ENCODE results near the gene NSUN2.

NSUN2 gene

GRCh38 chr5:6604946-6605345 is 27.9 kb downstream of the NSUN2 start:
- Histone ChIP-seq H3K27ac (ENCODE audit: low read depth, low read length, severe bottlenecking) (no peak overlapping the region), H3K36me3 (ENCODE audit: control insufficient read depth, insufficient read depth, low read length) (peaks cover 98% of the 10 kb centered on the region), H3K4me3 (ENCODE audit: extremely low read depth, insufficient read depth, low read length, poor library complexity, severe bottlenecking) (no peak overlapping the region), H3K9me3 (ENCODE audit: control insufficient read depth, low read length) (no peaks in the 10 kb centered on the region), H3K4me1 (ENCODE audit: control insufficient read depth, insufficient read depth, low read length, poor library complexity, severe bottlenecking) (no peaks in the 10 kb centered on the region)
- 93 to 99% methylated on average over 9 to 12 of the region's 12 CpGs for WGBS, 2 experiments (ENCODE audit: insufficient coverage in 2 of 2)

GRCh38 chr5:6604341-6604740 is 28.5 kb downstream of the NSUN2 start:
- Histone ChIP-seq H3K4me1 (ENCODE audit: control insufficient read depth, insufficient read depth, low read length, poor library complexity, severe bottlenecking) (no peaks in the 10 kb centered on the region), H3K4me3 (ENCODE audit: extremely low read depth, insufficient read depth, low read length, poor library complexity, severe bottlenecking) (no peak overlapping the region), H3K36me3 (ENCODE audit: control insufficient read depth, insufficient read depth, low read length) (peaks cover 98% of the 10 kb centered on the region), H3K9me3 (ENCODE audit: control insufficient read depth, low read length) (no peaks in the 10 kb centered on the region), H3K27ac (ENCODE audit: low read depth, low read length, severe bottlenecking) (no peak overlapping the region)
- WGBS, 2 experiments (ENCODE audit: insufficient coverage in 2 of 2) = 83 to 100% methylated on average over 2 of the region's 6 CpGs

DNA sequence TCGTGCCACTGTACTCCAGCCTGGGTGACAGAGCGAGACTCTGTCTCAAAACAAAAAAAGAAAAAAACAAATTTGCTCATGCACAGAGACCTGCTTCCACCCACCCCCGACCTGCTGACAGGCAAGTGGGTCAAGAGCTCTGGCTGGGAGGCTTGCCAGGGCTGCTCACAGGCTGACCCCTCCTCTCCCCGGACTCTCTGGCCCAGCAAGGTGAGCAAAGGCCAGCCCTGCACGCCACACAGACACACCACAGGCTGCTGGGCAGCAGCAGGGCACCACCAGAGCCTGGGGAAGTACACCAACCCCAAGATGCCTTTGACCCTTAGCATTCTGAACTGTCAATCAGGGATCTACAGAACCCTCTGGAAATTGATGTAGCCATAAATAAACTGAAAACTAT is 29.2 kb downstream of the NSUN2 start:
- no peaks in the 10 kb centered on the region for H3K9me3 ChIP-seq (ENCODE audit: control insufficient read depth, low read length)
- H3K4me1 ChIP-seq (ENCODE audit: control insufficient read depth, insufficient read depth, low read length, poor library complexity, severe bottlenecking) = no peaks in the 10 kb centered on the region
- no peak overlapping the region for H3K4me3 ChIP-seq (ENCODE audit: extremely low read depth, insufficient read depth, low read length, poor library complexity, severe bottlenecking)
- no peak overlapping the region for H3K27ac ChIP-seq (ENCODE audit: low read depth, low read length, severe bottlenecking)
- WGBS, 2 experiments (ENCODE audit: insufficient coverage in 2 of 2) = 76 to 93% methylated on average over 2 to 3 of the region's 5 CpGs
- peaks cover 98% of the 10 kb centered on the region for H3K36me3 ChIP-seq (ENCODE audit: control insufficient read depth, insufficient read depth, low read length)

- Histone ChIP-seq H3K4me3 (ENCODE audit: extremely low read depth, insufficient read depth, low read length, poor library complexity, severe bottlenecking) (no peak overlapping the region), H3K4me1 (ENCODE audit: control insufficient read depth, insufficient read depth, low read length, poor library complexity, severe bottlenecking) (no peaks in the 10 kb centered on the region), H3K27ac (ENCODE audit: low read depth, low read length, severe bottlenecking) (no peak overlapping the region), H3K36me3 (ENCODE audit: control insufficient read depth, insufficient read depth, low read length) (peaks cover 98% of the 10 kb centered on the region), H3K9me3 (ENCODE audit: control insufficient read depth, low read length) (no peaks in the 10 kb centered on the region)
- 89 to 96% methylated on average over 6 of the region's 7 CpGs for WGBS, 2 experiments (ENCODE audit: insufficient coverage in 2 of 2)
Measured at GRCh38 chr5:6602441-6602840, 30.4 kb downstream of the NSUN2 start.

- no peak overlapping the region for H3K27ac ChIP-seq (ENCODE audit: low read depth, low read length, severe bottlenecking)
- peaks cover 97% of the 10 kb centered on the region for H3K36me3 ChIP-seq (ENCODE audit: control insufficient read depth, insufficient read depth, low read length)
- H3K4me3 ChIP-seq (ENCODE audit: extremely low read depth, insufficient read depth, low read length, poor library complexity, severe bottlenecking) = no peak overlapping the region
- 93 to 94% methylated on average over 5 to 10 of the region's 11 CpGs for WGBS, 2 experiments (ENCODE audit: insufficient coverage in 2 of 2)
- no peaks in the 10 kb centered on the region for H3K9me3 ChIP-seq (ENCODE audit: control insufficient read depth, low read length)
- H3K4me1 ChIP-seq (ENCODE audit: control insufficient read depth, insufficient read depth, low read length, poor library complexity, severe bottlenecking) = no peaks in the 10 kb centered on the region
Measured at GRCh38 chr5:6601816-6602215, 31.0 kb downstream of the NSUN2 start.

- Histone ChIP-seq H3K27ac (ENCODE audit: low read depth, low read length, severe bottlenecking) (no peak overlapping the region), H3K36me3 (ENCODE audit: control insufficient read depth, insufficient read depth, low read length) (peaks cover 97% of the 10 kb centered on the region), H3K9me3 (ENCODE audit: control insufficient read depth, low read length) (no peaks in the 10 kb centered on the region), H3K4me3 (ENCODE audit: extremely low read depth, insufficient read depth, low read length, poor library complexity, severe bottlenecking) (no peak overlapping the region), H3K4me1 (ENCODE audit: control insufficient read depth, insufficient read depth, low read length, poor library complexity, severe bottlenecking) (no peaks in the 10 kb centered on the region)
- 95 to 96% methylated on average over 10 to 11 of the region's 11 CpGs for WGBS, 2 experiments (ENCODE audit: insufficient coverage in 2 of 2)
Measured at GRCh38 chr5:6601271-6601670, 31.6 kb downstream of the NSUN2 start.

- no peak overlapping the region for H3K27ac ChIP-seq (ENCODE audit: low read depth, low read length, severe bottlenecking)
- H3K4me3 ChIP-seq (ENCODE audit: extremely low read depth, insufficient read depth, low read length, poor library complexity, severe bottlenecking) = no peak overlapping the region
- 93 to 94% methylated on average over 8 of the region's 8 CpGs for WGBS, 2 experiments (ENCODE audit: insufficient coverage in 2 of 2)
- peaks cover 94% of the 10 kb centered on the region for H3K36me3 ChIP-seq (ENCODE audit: control insufficient read depth, insufficient read depth, low read length)
- H3K9me3 ChIP-seq (ENCODE audit: control insufficient read depth, low read length) = no peaks in the 10 kb centered on the region
- H3K4me1 ChIP-seq (ENCODE audit: control insufficient read depth, insufficient read depth, low read length, poor library complexity, severe bottlenecking) = no peaks in the 10 kb centered on the region
Measured at GRCh38 chr5:6599739-6600138, 33.1 kb downstream of the NSUN2 start.

DNA sequence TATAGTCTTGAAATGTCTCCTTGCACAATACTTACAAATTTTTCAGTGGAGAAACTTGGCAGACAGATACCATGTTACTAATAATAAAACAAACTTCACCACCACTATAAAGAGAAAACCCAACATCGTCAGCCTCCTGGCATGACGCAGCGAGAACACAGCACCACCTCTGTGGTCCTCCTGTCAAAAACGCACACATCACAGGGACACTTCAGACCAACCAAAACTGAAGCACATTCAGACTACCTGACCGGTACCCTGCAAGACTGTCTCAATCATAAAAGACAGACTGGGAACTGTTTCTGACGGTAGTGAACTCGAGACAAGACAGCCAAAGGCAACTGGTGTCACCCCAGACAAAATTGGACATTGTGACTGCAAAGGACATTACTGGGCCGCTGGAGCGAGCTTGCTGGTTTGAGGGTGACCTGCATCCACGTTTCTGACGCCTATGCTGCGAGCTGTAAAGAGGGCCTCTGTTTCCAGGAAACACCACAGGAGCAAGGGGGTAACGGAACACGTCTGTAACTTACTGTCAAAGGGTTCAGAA is 34.4 kb downstream of the NSUN2 start:
- Histone ChIP-seq H3K9me3 (ENCODE audit: control insufficient read depth, low read length) (no peaks in the 10 kb centered on the region), H3K4me1 (ENCODE audit: control insufficient read depth, insufficient read depth, low read length, poor library complexity, severe bottlenecking) (no peaks in the 10 kb centered on the region), H3K4me3 (ENCODE audit: extremely low read depth, insufficient read depth, low read length, poor library complexity, severe bottlenecking) (no peak overlapping the region), H3K36me3 (ENCODE audit: control insufficient read depth, insufficient read depth, low read length) (peaks cover 81% of the 10 kb centered on the region), H3K27ac (ENCODE audit: low read depth, low read length, severe bottlenecking) (no peak overlapping the region)
- WGBS, 2 experiments (ENCODE audit: insufficient coverage in 2 of 2) = 88 to 92% methylated on average over 11 to 14 of the region's 14 CpGs

DNA sequence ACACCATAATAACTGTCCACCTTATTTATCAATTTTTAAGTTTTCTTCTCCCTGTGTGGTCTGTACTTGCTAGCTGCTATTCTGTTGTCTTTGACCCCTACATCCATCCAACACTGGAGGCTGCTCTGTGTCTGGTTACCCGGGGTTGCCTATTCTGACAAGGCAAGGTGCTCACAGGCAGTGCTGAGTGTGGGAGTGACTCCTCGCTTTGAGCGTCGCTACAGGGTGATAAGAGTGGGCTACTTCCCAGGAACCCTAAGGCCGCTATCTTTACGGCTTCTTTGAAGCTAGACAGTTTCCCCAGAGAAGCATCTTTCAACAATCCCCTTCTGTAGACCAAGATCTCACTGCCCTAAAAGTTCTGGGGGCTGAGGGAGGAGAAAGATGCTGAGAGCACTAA is 35.3 kb downstream of the NSUN2 start:
- Histone ChIP-seq H3K27ac (ENCODE audit: low read depth, low read length, severe bottlenecking) (no peak overlapping the region), H3K36me3 (ENCODE audit: control insufficient read depth, insufficient read depth, low read length) (peaks cover 73% of the 10 kb centered on the region), H3K9me3 (ENCODE audit: control insufficient read depth, low read length) (no peaks in the 10 kb centered on the region), H3K4me3 (ENCODE audit: extremely low read depth, insufficient read depth, low read length, poor library complexity, severe bottlenecking) (no peak overlapping the region), H3K4me1 (ENCODE audit: control insufficient read depth, insufficient read depth, low read length, poor library complexity, severe bottlenecking) (no peaks in the 10 kb centered on the region)
- WGBS, 2 experiments (ENCODE audit: insufficient coverage in 2 of 2) = 100% methylated on average over 3 of the region's 6 CpGs

DNA sequence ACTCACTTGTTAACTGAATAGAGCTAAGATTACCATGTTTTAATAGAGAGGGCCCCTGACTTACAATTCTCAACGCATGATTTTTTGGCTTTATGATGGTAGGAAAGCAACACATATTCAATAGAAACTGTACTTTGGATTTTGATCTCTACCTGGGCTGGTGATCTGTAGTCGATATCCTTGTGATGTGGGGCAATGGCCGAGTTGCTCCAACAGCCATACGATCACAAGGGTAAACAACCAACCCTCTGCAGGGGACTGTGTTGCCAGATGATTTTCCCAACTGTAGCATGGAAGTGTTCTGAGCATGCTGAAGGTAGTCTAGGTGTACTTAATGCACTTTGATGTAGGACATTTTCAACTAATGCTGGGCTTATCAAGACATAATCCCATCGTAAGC is 36.5 kb downstream of the NSUN2 start:
- Histone ChIP-seq H3K27ac (ENCODE audit: low read depth, low read length, severe bottlenecking) (no peak overlapping the region), H3K36me3 (ENCODE audit: control insufficient read depth, insufficient read depth, low read length) (peaks cover 61% of the 10 kb centered on the region), H3K9me3 (ENCODE audit: control insufficient read depth, low read length) (no peaks in the 10 kb centered on the region), H3K4me1 (ENCODE audit: control insufficient read depth, insufficient read depth, low read length, poor library complexity, severe bottlenecking) (no peaks in the 10 kb centered on the region), H3K4me3 (ENCODE audit: extremely low read depth, insufficient read depth, low read length, poor library complexity, severe bottlenecking) (no peak overlapping the region)
- WGBS, 2 experiments (ENCODE audit: insufficient coverage in 2 of 2) = 94 to 100% methylated on average over 4 of the region's 5 CpGs

GRCh38 chr5:6595405-6595804 is 37.4 kb downstream of the NSUN2 start:
- Histone ChIP-seq H3K4me3 (ENCODE audit: extremely low read depth, insufficient read depth, low read length, poor library complexity, severe bottlenecking) (no peak overlapping the region), H3K27ac (ENCODE audit: low read depth, low read length, severe bottlenecking) (no peak overlapping the region), H3K4me1 (ENCODE audit: control insufficient read depth, insufficient read depth, low read length, poor library complexity, severe bottlenecking) (no peaks in the 10 kb centered on the region), H3K36me3 (ENCODE audit: control insufficient read depth, insufficient read depth, low read length) (peaks cover 52% of the 10 kb centered on the region), H3K9me3 (ENCODE audit: control insufficient read depth, low read length) (no peaks in the 10 kb centered on the region)
- 91 to 94% methylated on average over 2 to 3 of the region's 3 CpGs for WGBS, 2 experiments (ENCODE audit: insufficient coverage in 2 of 2)

Measured in mesodermal cell (in vitro differentiated cells).